Prostate gland (tissue), 2 donors: ENCODE data around the gene SF1. TPM values are rescaled to one million over a fixed set of nuclear protein-coding genes. Genes with fewer than 3 reads are reported as not detected.

ENCODE experiments used
- DNase-seq: peaks from one replicate; pipeline ENCODE4 v3.0.0-alpha.2; 2019; ENCODE audit warnings: low spot score
- H3K27ac ChIP-seq, 2 donors: fragments of 200-600 bp; sonication (generic); 2 replicates each; pipeline ENCODE4 v1.5.1; 2017 to 2019
- H3K27me3 ChIP-seq: fragments of 200-600 bp; sonication (generic); replicated peaks from 2 replicates; pipeline ENCODE4 v1.5.1; 2019; ENCODE audit not compliant: insufficient read depth
- H3K36me3 ChIP-seq, 2 donors: fragments of 200-600 bp; sonication (generic); 1 replicate in 1 of 2; 2 replicates in 1 of 2; pipeline versions ENCODE4 v1.5.1 to v1.8.1; 2017 to 2019
- H3K4me1 ChIP-seq: fragments of 200-600 bp; sonication (generic); replicated peaks from 2 replicates; pipeline ENCODE4 v1.5.1; 2019
- H3K4me3 ChIP-seq, 2 donors: fragments of 200-600 bp; sonication (generic); 2 replicates each; pipeline ENCODE4 v1.5.1; 2017 to 2019
- H3K9me3 ChIP-seq: fragments of 200-600 bp; sonication (generic); 2 replicates; pipeline ENCODE4 v1.5.1; 2017
- CTCF ChIP-seq, 4 experiments: fragments of 200-600 bp in 2 of 4; fragments of 450-650 bp in 2 of 4; sonication (generic) in 2 of 4; IDR thresholded peaks; 1 replicate in 3 of 4; 2 replicates in 1 of 4; pipeline ENCODE4 v1.5.1; 2016 to 2019; ENCODE audit warnings: antibody characterized with exemption in 4 of 4, mild to moderate bottlenecking in 2 of 4, moderate library complexity in 2 of 4
- POLR2A ChIP-seq: fragments of 450-650 bp; IDR thresholded peaks from one replicate; pipeline ENCODE4 v1.6.1; 2016; ENCODE audit warnings: antibody characterized with exemption, mild to moderate bottlenecking
- POLR2AphosphoS5 ChIP-seq: sonication (generic); formaldehyde crosslinking; IDR thresholded peaks from one replicate; pipeline ENCODE4 v1.6.1; 2017; ENCODE audit warnings: antibody characterized with exemption
- WGBS: methylation state at CpG from one replicate; pipeline ENCODE4 v1.1.5; 2018; 5-methylcytosine and 5-hydroxymethylcytosine counted together
- intact Hi-C: fragments of 100-400 bp; cut with DNase I; formaldehyde crosslinking; loops from one replicate; pipeline ENCODE4 v1.14.2; 2022
- total RNA-seq, 2 donors: library from RNA; depleted of rRNA; stranded (reverse); fragments of >200 nt; gene quantifications; one replicate each; pipeline ENCODE4 v1.1.0, GENCODE V29; 2016

The SF1 gene
- total RNA-seq, 2 donors from 2014 or later: 263 to 409 TPM

- intact Hi-C loops: no loop called here
- no peaks in the 10 kb centered on the region for H3K4me1 ChIP-seq
- H3K27ac ChIP-seq: no peak overlapping the region
- H3K4me3 ChIP-seq: no peak overlapping the region
- peaks cover 3 to 9% of the 10 kb centered on the region in 2 donors for H3K36me3 ChIP-seq
- TF ChIP-seq POLR2A (no peak), POLR2AphosphoS5 (no peak), CTCF (IDR thresholded peaks at IDR 0.05) (no peak)
- H3K9me3 ChIP-seq: no peaks in the 10 kb centered on the region
- no peaks in the 10 kb centered on the region for H3K27me3 ChIP-seq
- 84% methylated on average over 4 of the region's 4 CpGs for WGBS
- no peak for DNase-seq
Observed at GRCh38 chr11:64792482-64792881, 14.1 kb upstream of the SF1 start.

GRCh38 chr11:64791781-64792291 lies 13.5 kb upstream of the SF1 start:
- WGBS: 89% methylated on average over 14 of the region's 14 CpGs
- TF ChIP-seq POLR2A (no peak), POLR2AphosphoS5 (no peak), CTCF (IDR thresholded peaks at IDR 0.05) (no peak)

GRCh38 chr11:64790205-64791095 lies 12.1 kb upstream of the SF1 start:
- Histone ChIP-seq H3K4me1 (no peaks in the 10 kb centered on the region), H3K36me3 (no peaks in the 10 kb centered on the region), H3K4me3 (no peak overlapping the region), H3K9me3 (no peaks in the 10 kb centered on the region), H3K27me3 (no peaks in the 10 kb centered on the region), H3K27ac (no peak overlapping the region)
- 88% methylated on average over 25 of the region's 25 CpGs for WGBS
- DNase-seq: no peak
- TF ChIP-seq POLR2A (no peak), CTCF (IDR thresholded peaks at IDR 0.05) (no peak), POLR2AphosphoS5 (no peak)
- intact Hi-C loops: no loop called here

More at GRCh38 chr11:64791781-64792291, 13.5 kb upstream of the SF1 start:
- intact Hi-C loops: no loop called here
- peaks cover under 1 to 9% of the 10 kb centered on the region in 2 donors for H3K36me3 ChIP-seq
- no peaks in the 10 kb centered on the region for H3K27me3 ChIP-seq
- DNase-seq: no peak
- no peak overlapping the region for H3K27ac ChIP-seq
- H3K4me1 ChIP-seq: no peaks in the 10 kb centered on the region
- no peak overlapping the region for H3K4me3 ChIP-seq
- H3K9me3 ChIP-seq: no peaks in the 10 kb centered on the region

GRCh38 chr11:64789331-64790204 lies 11.2 kb upstream of the SF1 start:
- no peak overlapping the region for H3K27ac ChIP-seq
- no peaks in the 10 kb centered on the region for H3K36me3 ChIP-seq
- WGBS: 89% methylated on average over 14 of the region's 15 CpGs
- intact Hi-C loops: no loop called here
- no peaks in the 10 kb centered on the region for H3K9me3 ChIP-seq
- DNase-seq: no peak
- H3K27me3 ChIP-seq: no peaks in the 10 kb centered on the region
- H3K4me3 ChIP-seq: no peak overlapping the region
- TF ChIP-seq POLR2A (no peak), POLR2AphosphoS5 (no peak), CTCF (IDR thresholded peaks at IDR 0.05) (no peak)
- H3K4me1 ChIP-seq: no peaks in the 10 kb centered on the region
